K562 treated with DMSO at 1 percent for 4 hours (cell line): ENCODE data around the gene CAD. TPM values are rescaled to one million over a fixed set of nuclear protein-coding genes. Genes with fewer than 3 reads are reported as not detected.

Source experiments
- total RNA-seq: library from RNA; unstranded; fragments of 300-600 nt; gene quantifications from 2 replicates; pipeline ENCODE4 v1.2.3, GENCODE V29; 2022; ENCODE audit not compliant: insufficient read depth

Gene CAD
- total RNA-seq = 56.2 and 60.6 TPM in 2 replicates

GRCh38 chr2:27217173-27218121 is at the start of gene CAD:
TSS of gene CAD (plus strand) at chr2:27217369. CDS start at chr2:27217552, 183 bp downstream.

GRCh38 chr2:27211943-27212625 is 5.1 kb upstream of the CAD start, which contains the start of the genes ATRAID and SLC5A6:
TSS of gene ATRAID (plus strand) at chr2:27212041. CDS start at chr2:27212369, 328 bp downstream.
TSS of gene SLC5A6 (minus strand) at chr2:27212268. CDS start at chr2:27207650, 4,618 bp downstream.

DNA sequence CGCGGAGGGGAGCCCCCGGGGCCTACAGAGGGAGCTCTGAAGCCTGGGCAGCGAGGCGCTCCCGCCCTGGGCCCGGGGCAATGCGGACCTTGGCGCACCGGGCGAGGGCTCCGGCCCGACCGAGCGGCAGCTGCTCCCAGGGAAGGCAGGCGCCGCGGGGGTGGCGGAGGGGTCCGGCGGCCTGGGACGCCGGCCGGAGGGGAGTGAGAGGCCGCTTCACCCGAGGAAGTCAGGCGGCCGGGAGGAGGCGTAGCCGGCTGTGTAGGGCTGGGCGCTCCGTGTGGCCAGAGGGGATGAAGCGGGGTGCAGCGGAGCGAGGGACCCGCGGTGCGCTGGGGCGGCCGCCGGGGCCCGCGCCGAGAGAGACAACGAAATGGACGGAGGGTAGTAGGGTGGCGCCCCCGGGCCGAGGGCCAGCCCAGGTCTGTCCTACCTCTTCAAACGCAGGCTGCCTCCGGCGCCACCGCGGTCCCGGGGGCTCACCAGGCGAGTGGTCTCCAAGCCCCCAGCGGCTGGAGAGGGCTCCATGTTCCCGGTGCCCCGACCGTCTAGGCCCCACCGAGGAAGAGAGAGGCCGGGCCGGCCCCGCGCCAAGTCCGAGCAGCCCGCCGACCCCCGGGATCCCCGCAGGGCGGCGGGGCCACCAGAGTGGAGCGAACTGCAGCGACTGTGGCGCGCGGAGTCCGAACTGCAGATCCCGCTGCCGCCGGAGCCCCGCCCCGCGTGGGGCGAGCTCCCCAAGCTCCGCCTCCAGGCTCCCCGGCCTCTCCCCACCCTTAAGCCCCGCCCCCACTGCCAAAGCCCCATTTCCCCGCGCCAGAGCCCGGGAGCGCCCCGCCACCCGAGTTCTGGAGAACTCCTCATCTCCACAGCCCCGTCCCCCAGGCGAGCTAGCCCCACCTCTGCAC is 45.5 kb downstream of the CAD start, which contains the start of gene SLC30A3:
TSS of gene SLC30A3 (minus strand) at position 669 of the 908 bp plus-strand sequence. CDS start at position 528, 141 bp downstream.

GRCh38 chr2:27275211-27276150 is 58.3 kb downstream of the CAD start, which contains the start of gene DNAJC5G:
TSS of gene DNAJC5G (plus strand) at chr2:27275433. CDS start at chr2:27276729, 1,296 bp downstream.

GRCh38 chr2:27281855-27282559 is 64.8 kb downstream of the CAD start, which contains the start of gene TRIM54:
TSS of gene TRIM54 (plus strand) at chr2:27282429. CDS start at chr2:27282732, 303 bp downstream.

Other genes with a start within 250 kb of the CAD start
- 43.0 and 53.3 TPM in 2 replicates for gene MAPRE3, start 246.7 kb upstream of the CAD start, total RNA-seq
- gene TMEM214, start 184.4 kb upstream of the CAD start, total RNA-seq = 99.6 and 101 TPM in 2 replicates
- 45.1 and 50.9 TPM in 2 replicates for gene AGBL5, start 165.7 kb upstream of the CAD start, total RNA-seq
- 210 and 258 TPM in 2 replicates for gene OST4, start 145.7 kb upstream of the CAD start, total RNA-seq
- 1.2 and 1.4 TPM in 2 replicates for gene EMILIN1, start 138.8 kb upstream of the CAD start, total RNA-seq
- gene KHK, start 130.6 kb upstream of the CAD start, total RNA-seq = 17.1 and 19.4 TPM in 2 replicates
- gene CGREF1, start 98.2 kb upstream of the CAD start, total RNA-seq = 1.3 TPM in 1 of 2 replicates, not detected in the other
- gene ABHD1, start 93.6 kb upstream of the CAD start, total RNA-seq = not detected in 2 replicates
- 71.3 and 72.7 TPM in 2 replicates for gene PREB, start 82.7 kb upstream of the CAD start, total RNA-seq
- not detected in 2 replicates for gene PRR30, start 78.0 kb upstream of the CAD start, total RNA-seq
- not detected in 2 replicates for gene TCF23, start 68.4 kb upstream of the CAD start, total RNA-seq
- gene ATRAID, start 5.3 kb upstream of the CAD start, total RNA-seq = 87.2 and 192 TPM in 2 replicates
- 36.2 and 42.0 TPM in 2 replicates for gene SLC5A6, start 5.1 kb upstream of the CAD start, total RNA-seq
- gene SLC30A3, start 45.7 kb downstream of the CAD start, total RNA-seq = 0.60 and 1.5 TPM in 2 replicates
- gene DNAJC5G, start 58.1 kb downstream of the CAD start, total RNA-seq = not detected in 2 replicates
- gene TRIM54, start 65.1 kb downstream of the CAD start, total RNA-seq = not detected in 2 replicates
- 5.5 and 7.0 TPM in 2 replicates for gene UCN, start 91.1 kb downstream of the CAD start, total RNA-seq
- 62.7 and 64.9 TPM in 2 replicates for gene MPV17, start 105.7 kb downstream of the CAD start, total RNA-seq
- gene GTF3C2, start 139.4 kb downstream of the CAD start, total RNA-seq = 36.2 and 43.2 TPM in 2 replicates
- gene EIF2B4, start 153.0 kb downstream of the CAD start, total RNA-seq = 46.9 and 57.9 TPM in 2 replicates
- gene SNX17, start 153.2 kb downstream of the CAD start, total RNA-seq = 72.9 and 81.1 TPM in 2 replicates
- 10.0 and 12.0 TPM in 2 replicates for gene ZNF513, start 163.4 kb downstream of the CAD start, total RNA-seq
- gene PPM1G, start 192.2 kb downstream of the CAD start, total RNA-seq = 126 and 139 TPM in 2 replicates
- 56.6 and 73.3 TPM in 2 replicates for gene NRBP1, start 211.3 kb downstream of the CAD start, total RNA-seq
- gene KRTCAP3, start 225.0 kb downstream of the CAD start, total RNA-seq = 1.9 TPM in 2 replicates